NB4 (cell line): ENCODE measurements around the gene ARHGAP30.
A peak's percentile ranks its signal among the peaks of the same experiment; 100 is the strongest.
"Not testable (repeated sequence)": the region's sequence is repeated elsewhere in the genome, so short reads cannot be mapped to it uniquely, and the experiment has no call there.

Source experiments
- DNase-seq: peaks from one replicate; pipeline ENCODE4 v3.0.0; 2010; ENCODE audit warnings: low read depth
- H3K4me3 ChIP-seq: one replicate; pipeline ENCODE4 v1.5.1; 2011; ENCODE audit warnings: mild to moderate bottlenecking, low read depth, low read length, moderate library complexity
- CTCF ChIP-seq: IDR thresholded peaks from one replicate; pipeline ENCODE4 v1.5.1; 2012; ENCODE audit warnings: low read depth, low read length
- MAX ChIP-seq: IDR thresholded peaks from 2 replicates; pipeline ENCODE4 v1.6.1; 2011; ENCODE audit warnings: low read depth, low read length
- MYC ChIP-seq: IDR thresholded peaks from 2 replicates; pipeline ENCODE4 v1.6.1; 2011; ENCODE audit warnings: low read depth, low read length
- POLR2A ChIP-seq: IDR thresholded peaks from 2 replicates; pipeline ENCODE4 v1.6.1; 2011; ENCODE audit warnings: mild to moderate bottlenecking; ENCODE audit not compliant: insufficient read length; ENCODE audit errors: extremely low read depth

ARHGAP30 gene

GRCh38 chr1:161033751-161034150 is 35.9 kb downstream of the ARHGAP30 start:
- TF ChIP-seq CTCF (no peak), MAX (no peak), MYC (no peak), POLR2A (no peak)
- DNase-seq, result no peak
- no peak overlapping the region for H3K4me3 ChIP-seq

GRCh38 chr1:161032409-161032808 is 37.3 kb downstream of the ARHGAP30 start:
- no peak overlapping the region for H3K4me3 ChIP-seq
- no peak for DNase-seq
- no peak for TF ChIP-seq MAX
- no peak for TF ChIP-seq POLR2A
- TF ChIP-seq MYC, result no peak
- TF ChIP-seq CTCF, result no peak

- no peak for TF ChIP-seq MAX
- TF ChIP-seq POLR2A, result no peak
- TF ChIP-seq CTCF, result no peak
- TF ChIP-seq MYC, result no peak
- DNase-seq, result no peak
- H3K4me3 ChIP-seq, result no peak overlapping the region
Measured at GRCh38 chr1:161031874-161032273, 37.8 kb downstream of the ARHGAP30 start.

- DNase-seq, H3K4me3 ChIP-seq: not testable (repeated sequence)
Measured at GRCh38 chr1:161029466-161029865, 40.2 kb downstream of the ARHGAP30 start.

- DNase-seq, H3K4me3 ChIP-seq: not testable (repeated sequence)
Measured at GRCh38 chr1:161026954-161027353, 42.7 kb downstream of the ARHGAP30 start.

- H3K4me3 ChIP-seq, DNase-seq: not testable (repeated sequence)
Measured at GRCh38 chr1:161022432-161022831, 47.3 kb downstream of the ARHGAP30 start.

GRCh38 chr1:161021970-161022353 is 47.7 kb downstream of the ARHGAP30 start:
- no peak for DNase-seq
- no peak for TF ChIP-seq MYC
- peak overlapping the region; percentile 77 for H3K4me3 ChIP-seq

- DNase-seq, result peak; percentile 87
- peak overlapping the region; percentile 77 for H3K4me3 ChIP-seq
Measured at GRCh38 chr1:161021165-161021969, 48.3 kb downstream of the ARHGAP30 start.

More at GRCh38 chr1:161021165-161021969, 48.3 kb downstream of the ARHGAP30 start:
- TF ChIP-seq CTCF (no peak), MYC (no peak), POLR2A (peak; percentile 35), MAX (no peak)
